DMS114 treated with DMSO at 0.1 percent for 48 hours (cell line): ENCODE results near the gene ENTPD7.
"Not testable (repeated sequence)": the region's sequence is repeated elsewhere in the genome, so short reads cannot be mapped to it uniquely, and the experiment has no call there.

Source experiments
- DNase-seq: peaks from one replicate; lab custom pipeline; 2025; ENCODE audit not compliant: unreplicated experiment; lab: John Stamatoyannopoulos, UW

Gene ENTPD7

GRCh38 chr10:99682032-99682431 lies 22.7 kb downstream of the ENTPD7 start:
- no peak for DNase-seq

- peak; percentile 10 for DNase-seq
Measured at GRCh38 chr10:99682752-99683151, 23.4 kb downstream of the ENTPD7 start.

- no peak for DNase-seq
Measured at GRCh38 chr10:99685597-99685967, 26.3 kb downstream of the ENTPD7 start.

- DNase-seq, result no peak
Measured at GRCh38 chr10:99689461-99689860, 30.2 kb downstream of the ENTPD7 start.

- no peak for DNase-seq
Measured at GRCh38 chr10:99693933-99694583, 34.7 kb downstream of the ENTPD7 start.

GRCh38 chr10:99695761-99696160 lies 36.5 kb downstream of the ENTPD7 start:
- DNase-seq, result no peak

- DNase-seq, result no peak
Measured at GRCh38 chr10:99698504-99699080, 39.3 kb downstream of the ENTPD7 start.

- DNase-seq, result no peak
Measured at GRCh38 chr10:99700649-99701048, 41.3 kb downstream of the ENTPD7 start.

- no peak for DNase-seq
Measured at GRCh38 chr10:99708428-99709012, 49.2 kb downstream of the ENTPD7 start.

- DNase-seq, result peak; percentile 14
Measured at GRCh38 chr10:99709480-99710229, 50.3 kb downstream of the ENTPD7 start.

GRCh38 chr10:99711129-99711719 lies 51.9 kb downstream of the ENTPD7 start:
- DNase-seq, result peak; percentile 51

GRCh38 chr10:99714446-99714845 lies 55.1 kb downstream of the ENTPD7 start:
- DNase-seq, result no peak

- DNase-seq, result no peak
Measured at GRCh38 chr10:99720387-99720786, 61.1 kb downstream of the ENTPD7 start.

- no peak for DNase-seq
Measured at GRCh38 chr10:99730026-99730425, 70.7 kb downstream of the ENTPD7 start.

GRCh38 chr10:99731306-99732032 lies 72.2 kb downstream of the ENTPD7 start:
- no peak for DNase-seq

GRCh38 chr10:99732033-99732842 lies 72.9 kb downstream of the ENTPD7 start, which contains the start of the genes COX15 and CUTC:
Gene COX15, minus strand, starts transcription at chr10:99732127. Its CDS starts 78 bp downstream, at chr10:99732049.
Gene CUTC, plus strand, starts transcription at chr10:99732234. Its CDS starts 115 bp downstream, at chr10:99732349.
- DNase-seq, result peak; percentile 95

GRCh38 chr10:99733366-99733765 lies 74.1 kb downstream of the ENTPD7 start:
- no peak for DNase-seq

- not testable (repeated sequence) for DNase-seq
Measured at GRCh38 chr10:99734111-99734510, 74.8 kb downstream of the ENTPD7 start.

- no peak for DNase-seq
Measured at GRCh38 chr10:99740260-99740659, 81.0 kb downstream of the ENTPD7 start.
